ENCODE results near the gene CFAP97.
A peak's percentile ranks its signal among the peaks of the same experiment; 100 is the strongest.

CFAP97 gene

GRCh38 chr4:185183622-185184281 lies 20.0 kb downstream of the CFAP97 start:
- no peak overlapping the region for H3K4me3 ChIP-seq (ENCODE audit: low read length)
- no peaks in the 10 kb centered on the region for H3F3A ChIP-seq (ENCODE audit: insufficient read depth, low read length)
- H3K79me2 ChIP-seq (ENCODE audit: low read length): peaks cover 47% of the 10 kb centered on the region
- no peaks in the 10 kb centered on the region for H3K4me1 ChIP-seq (ENCODE audit: low read length)
- H4K20me1 ChIP-seq (ENCODE audit: insufficient read depth, low read length): no peaks in the 10 kb centered on the region
- no peaks in the 10 kb centered on the region for H3K36me3 ChIP-seq (replicated peaks; ENCODE audit: insufficient read depth, low read length)
- H3K27me3 ChIP-seq (replicated peaks; ENCODE audit: insufficient read depth, low read length): no peaks in the 10 kb centered on the region
- no peak overlapping the region for H2AFZ ChIP-seq (ENCODE audit: low read length)
- H3K9me3 ChIP-seq (replicated peaks; ENCODE audit: insufficient read depth, low read length): no peaks in the 10 kb centered on the region
- no peak overlapping the region for H3K9ac ChIP-seq (ENCODE audit: low read length)
- DNase-seq: peak; percentile 83
- no peak overlapping the region for H3K4me2 ChIP-seq (ENCODE audit: low read depth, low read length)
- TF ChIP-seq EZH2 (optimal IDR thresholded peaks at IDR 0.05; ENCODE audit: low read depth, low read length) (no peak), EZH2phosphoT487 (IDR thresholded peaks at IDR 0.05; ENCODE audit: low read length) (no peak), CTCF (IDR thresholded peaks at IDR 0.05; ENCODE audit: low read length) (peak; percentile 83)
- no peaks in the 10 kb centered on the region for H3K9me2 ChIP-seq (replicated peaks; ENCODE audit: insufficient read depth, low read length)
- H3K27ac ChIP-seq (ENCODE audit: low read length): no peak overlapping the region

DNA sequence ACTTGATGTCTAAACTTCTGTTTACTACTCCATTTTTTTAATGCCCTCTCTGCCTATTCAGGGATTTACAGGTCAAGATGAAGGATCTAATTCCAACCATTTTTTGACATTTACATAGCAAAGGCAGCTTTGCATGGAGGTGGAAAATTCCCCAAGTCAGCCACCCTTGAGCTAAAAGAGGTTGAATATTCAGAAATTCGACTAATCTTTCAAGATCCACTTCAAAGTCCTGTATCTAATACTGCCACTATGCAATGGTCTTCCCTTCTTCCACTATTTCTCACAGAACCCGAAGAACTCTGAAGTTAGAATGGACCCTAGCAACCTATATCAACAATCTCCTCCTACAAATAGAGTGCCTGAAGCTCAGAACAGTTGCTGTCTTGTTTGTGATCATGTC lies 21.6 kb downstream of the CFAP97 start:
- TF ChIP-seq EZH2phosphoT487 (IDR thresholded peaks at IDR 0.05; ENCODE audit: low read length) (no peak), EZH2 (optimal IDR thresholded peaks at IDR 0.05; ENCODE audit: low read depth, low read length) (no peak)
- Histone ChIP-seq H3K36me3 (replicated peaks; ENCODE audit: insufficient read depth, low read length) (no peaks in the 10 kb centered on the region), H3K4me2 (ENCODE audit: low read depth, low read length) (no peak overlapping the region), H3K9ac (ENCODE audit: low read length) (no peak overlapping the region), H3F3A (ENCODE audit: insufficient read depth, low read length) (no peaks in the 10 kb centered on the region), H3K9me2 (replicated peaks; ENCODE audit: insufficient read depth, low read length) (no peaks in the 10 kb centered on the region), H3K4me3 (ENCODE audit: low read length) (no peak overlapping the region), H3K27ac (ENCODE audit: low read length) (no peak overlapping the region), H4K20me1 (ENCODE audit: insufficient read depth, low read length) (no peaks in the 10 kb centered on the region), H3K9me3 (replicated peaks; ENCODE audit: insufficient read depth, low read length) (no peaks in the 10 kb centered on the region), H2AFZ (ENCODE audit: low read length) (no peak overlapping the region), H3K27me3 (replicated peaks; ENCODE audit: insufficient read depth, low read length) (no peaks in the 10 kb centered on the region), H3K4me1 (ENCODE audit: low read length) (no peaks in the 10 kb centered on the region), H3K79me2 (ENCODE audit: low read length) (peaks cover 48% of the 10 kb centered on the region)
- DNase-seq: no peak

DNA sequence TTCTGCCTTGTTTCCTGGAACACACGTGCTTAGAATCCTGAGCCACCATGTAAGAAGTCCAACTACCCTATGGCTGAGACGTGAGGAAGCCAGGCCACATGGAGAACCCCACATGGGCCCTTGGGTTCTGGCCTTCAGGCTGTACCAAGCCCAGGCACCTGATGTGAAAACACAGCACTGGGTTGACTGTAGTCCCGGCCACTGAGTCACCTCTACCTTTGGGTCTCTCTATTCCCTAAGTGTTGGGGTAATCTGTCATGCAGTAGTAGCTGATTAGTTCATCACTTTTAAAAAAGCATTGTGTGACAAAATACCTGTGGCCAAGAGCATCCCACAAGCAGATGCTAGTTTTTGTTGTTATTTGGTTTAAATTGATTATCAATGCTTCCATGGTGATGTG lies 24.3 kb downstream of the CFAP97 start:
- Histone ChIP-seq H3K27ac (ENCODE audit: low read length) (no peak overlapping the region), H3K79me2 (ENCODE audit: low read length) (peaks cover 27% of the 10 kb centered on the region), H4K20me1 (ENCODE audit: insufficient read depth, low read length) (no peaks in the 10 kb centered on the region), H3K4me2 (ENCODE audit: low read depth, low read length) (no peak overlapping the region), H3K9me3 (replicated peaks; ENCODE audit: insufficient read depth, low read length) (no peaks in the 10 kb centered on the region), H3K9ac (ENCODE audit: low read length) (no peak overlapping the region), H3F3A (ENCODE audit: insufficient read depth, low read length) (no peaks in the 10 kb centered on the region), H3K9me2 (replicated peaks; ENCODE audit: insufficient read depth, low read length) (no peaks in the 10 kb centered on the region), H3K27me3 (replicated peaks; ENCODE audit: insufficient read depth, low read length) (no peaks in the 10 kb centered on the region), H2AFZ (ENCODE audit: low read length) (no peak overlapping the region), H3K4me1 (ENCODE audit: low read length) (no peaks in the 10 kb centered on the region), H3K4me3 (ENCODE audit: low read length) (no peak overlapping the region), H3K36me3 (replicated peaks; ENCODE audit: insufficient read depth, low read length) (0 out of 2 replicates have a peak, but pooled peaks cover 6% of the 10 kb centered on the region)
- no peak for DNase-seq
- TF ChIP-seq CTCF (IDR thresholded peaks at IDR 0.05; ENCODE audit: low read length): no peak

DNA sequence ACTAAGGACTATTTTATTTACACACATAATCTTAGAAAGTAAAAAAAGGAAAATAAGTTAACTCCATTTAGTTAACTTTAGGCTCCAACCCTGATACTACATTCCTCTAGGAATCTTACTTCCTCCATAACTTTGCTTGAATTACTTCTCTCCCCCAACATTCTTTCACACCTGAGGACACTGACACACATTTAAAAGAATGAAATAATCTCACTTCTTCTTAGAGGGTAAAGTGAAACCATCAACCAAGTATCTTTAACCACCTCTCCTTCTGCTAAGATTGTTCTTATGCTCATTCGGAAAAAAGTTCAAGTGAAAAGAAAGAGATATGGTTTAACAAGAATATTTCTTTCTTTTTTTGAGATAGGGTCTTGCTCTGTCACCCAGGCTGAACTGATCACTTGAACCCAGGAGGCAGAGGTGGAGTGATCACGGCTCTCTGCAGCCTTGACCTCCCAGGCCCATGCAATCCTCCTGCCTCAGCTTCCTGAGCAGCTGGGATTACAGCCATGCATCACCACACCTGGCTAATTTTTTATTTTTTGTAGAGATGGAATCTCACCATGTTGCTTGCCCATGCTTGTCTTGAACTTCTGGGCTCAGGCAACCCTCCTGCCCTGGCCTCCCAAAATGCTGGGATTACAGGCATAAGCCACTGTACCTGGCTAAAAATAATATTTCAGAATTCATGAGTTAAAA lies 32.3 kb downstream of the CFAP97 start:
- 0 out of 2 replicates have a peak, but pooled peaks cover 6% of the 10 kb centered on the region for H3K36me3 ChIP-seq (replicated peaks; ENCODE audit: insufficient read depth, low read length)
- peak overlapping the region; percentile 62; the same call in 1 of the 2 replicates for H3K27ac ChIP-seq (ENCODE audit: low read length)
- peak overlapping the region; percentile 33; the same call in 1 of the 2 replicates for H3K9ac ChIP-seq (ENCODE audit: low read length)
- 0 out of 2 replicates have a peak, but pooled peaks cover 5% of the 10 kb centered on the region for H3K79me2 ChIP-seq (ENCODE audit: low read length)
- peak overlapping the region; percentile 33 for H3K4me3 ChIP-seq (ENCODE audit: low read length)
- H3K4me1 ChIP-seq (ENCODE audit: low read length): peaks cover 15% of the 10 kb centered on the region
- H3F3A ChIP-seq (ENCODE audit: insufficient read depth, low read length): peaks cover 15% of the 10 kb centered on the region
- peak overlapping the region; percentile 48 for H3K4me2 ChIP-seq (ENCODE audit: low read depth, low read length)
- H3K27me3 ChIP-seq (replicated peaks; ENCODE audit: insufficient read depth, low read length): no peaks in the 10 kb centered on the region
- H3K9me3 ChIP-seq (replicated peaks; ENCODE audit: insufficient read depth, low read length): no peaks in the 10 kb centered on the region
- H3K9me2 ChIP-seq (replicated peaks; ENCODE audit: insufficient read depth, low read length): no peaks in the 10 kb centered on the region
- H4K20me1 ChIP-seq (ENCODE audit: insufficient read depth, low read length): no peaks in the 10 kb centered on the region
- H2AFZ ChIP-seq (ENCODE audit: low read length): no peak overlapping the region
- peak; percentile 26 for DNase-seq
- TF ChIP-seq CTCF (IDR thresholded peaks at IDR 0.05; ENCODE audit: low read length) (no peak), EZH2phosphoT487 (IDR thresholded peaks at IDR 0.05; ENCODE audit: low read length) (no peak), EZH2 (optimal IDR thresholded peaks at IDR 0.05; ENCODE audit: low read depth, low read length) (no peak)
